Natural killer cell (primary cell): Measurements from ENCODE around the gene CDH23. TPM values are rescaled to one million over a fixed set of nuclear protein-coding genes. Genes with fewer than 3 reads are reported as not detected.

Experiments used
- ATAC-seq, 3 donors: fragments of 150-1000 bp in 2 of 3; fragments of 200-7000 bp in 1 of 3; cut with Tn5 transposase; 1 replicate in 1 of 3; 2 replicates in 2 of 3; pipeline ENCODE4 v1.10.0; 2021; ENCODE audit warnings: mild to moderate bottlenecking in 2 of 3, moderate library complexity in 2 of 3
- DNase-seq, 2 donors: peaks; one replicate each; pipeline versions ENCODE4 v3.0.0 to v3.0.0-alpha.2; 2013 to 2021; ENCODE audit warnings: mixed read lengths in 1 of 2
- H3K27ac ChIP-seq: one replicate; pipeline ENCODE4 v1.5.1; 2013; ENCODE audit warnings: mild to moderate bottlenecking, low read length
- H3K27me3 ChIP-seq: one replicate; pipeline ENCODE4 v1.6.1; 2013; ENCODE audit warnings: low read length; ENCODE audit not compliant: control insufficient read depth, insufficient read depth
- H3K36me3 ChIP-seq: one replicate; pipeline ENCODE4 v1.6.1; 2013; ENCODE audit warnings: low read length; ENCODE audit not compliant: control insufficient read depth, insufficient read depth
- H3K4me1 ChIP-seq: one replicate; pipeline ENCODE4 v1.6.1; 2013; ENCODE audit warnings: low read length; ENCODE audit not compliant: control insufficient read depth, insufficient read depth
- H3K4me3 ChIP-seq: one replicate; pipeline ENCODE4 v1.5.1; 2013; ENCODE audit warnings: low read length
- H3K9me3 ChIP-seq: one replicate; pipeline ENCODE4 v1.6.1; 2013; ENCODE audit warnings: low read length; ENCODE audit not compliant: control insufficient read depth, insufficient read depth
- H3K27ac Mint-ChIP-seq, 2 donors: one replicate each; pipeline ENCODE4 v1.8.0; 2022; ENCODE audit warnings: mild to moderate bottlenecking in 2 of 2, mixed read lengths in 2 of 2, moderate library complexity in 1 of 2
- H3K27me3 Mint-ChIP-seq, 2 donors: one replicate each; pipeline ENCODE4 v1.8.0; 2022; ENCODE audit warnings: low read depth in 2 of 2, mixed read lengths in 2 of 2
- H3K36me3 Mint-ChIP-seq: one replicate; pipeline ENCODE4 v1.8.0; 2022; ENCODE audit warnings: mixed read lengths
- H3K4me1 Mint-ChIP-seq, 2 donors: one replicate each; pipeline ENCODE4 v1.8.0; 2022; ENCODE audit warnings: mixed read lengths in 2 of 2
- H3K4me3 Mint-ChIP-seq: one replicate; pipeline ENCODE4 v1.8.0; 2022; ENCODE audit warnings: mild to moderate bottlenecking, moderate library complexity, mixed read lengths
- H3K9me3 Mint-ChIP-seq, 2 donors: one replicate each; pipeline ENCODE4 v1.8.0; 2022; ENCODE audit warnings: mixed read lengths in 2 of 2
- CTCF ChIP-seq: fragments of 200-600 bp; IDR thresholded peaks from one replicate; pipeline ENCODE4 v1.8.0; 2022; ENCODE audit warnings: antibody characterized with exemption
- WGBS: methylation state at CpG from one replicate; pipeline ENCODE4 v1.1.7; 2013; ENCODE audit warnings: missing lambda C conversion rate; ENCODE audit not compliant: insufficient coverage; 5-methylcytosine and 5-hydroxymethylcytosine counted together
- intact Hi-C: fragments of 100-400 bp; cut with micrococcal nuclease; formaldehyde crosslinking; loops from one replicate; pipeline ENCODE4 v1.14.2; 2022
- total RNA-seq, 4 donors: library from RNA; stranded (reverse); fragments of 120-200 nt in 1 of 4; gene quantifications; one replicate each; pipeline versions ENCODE4 v1.2.3 to v1.2.4, GENCODE V29; 2013 to 2022

The CDH23 gene
- total RNA-seq, 3 donors from 2014 or later (not counting 1 experiment from before 2014, with no cell fraction given), result 1.2 to 6.0 (median 4.3) TPM

GRCh38 chr10:71731791-71732190 lies 335.1 kb downstream of the CDH23 start:
- Histone ChIP-seq H3K36me3 (no peaks in the 10 kb centered on the region), H3K4me1 (peaks cover 90% of the 10 kb centered on the region), H3K27ac (no peak overlapping the region), H3K4me3 (no peak overlapping the region), H3K27me3 (no peaks in the 10 kb centered on the region), H3K9me3 (no peaks in the 10 kb centered on the region)
- H3K27me3 Mint-ChIP-seq, result no peaks in the 10 kb centered on the region
- no peak for TF ChIP-seq CTCF
- peak overlapping the region; percentile 47 to 48 for H3K27ac Mint-ChIP-seq
- no peak overlapping the region for H3K4me3 Mint-ChIP-seq
- H3K9me3 Mint-ChIP-seq, result no peaks in the 10 kb centered on the region
- DNase-seq (peak in 1 of 2 donors; percentile 57), ATAC-seq (peak in 1 of 3 donors; percentile 18)
- intact Hi-C loops, result no loop called here
- H3K36me3 Mint-ChIP-seq, result no peaks in the 10 kb centered on the region
- 63% methylated on average over 12 of the region's 12 CpGs for WGBS
- peaks cover 70 to 86% of the 10 kb centered on the region in 2 donors for H3K4me1 Mint-ChIP-seq

GRCh38 chr10:71734797-71735196 lies 338.1 kb downstream of the CDH23 start:
- Mint-ChIP-seq H3K9me3 (no peaks in the 10 kb centered on the region), H3K4me3 (no peak overlapping the region), H3K27me3 (no peaks in the 10 kb centered on the region), H3K27ac (peak overlapping the region; percentile 88 to 93), H3K36me3 (no peaks in the 10 kb centered on the region), H3K4me1 (peaks cover 66 to 83% of the 10 kb centered on the region in 2 donors)
- intact Hi-C loops, result no loop called here
- Histone ChIP-seq H3K4me1 (peaks cover 91% of the 10 kb centered on the region), H3K4me3 (no peak overlapping the region), H3K27me3 (no peaks in the 10 kb centered on the region), H3K9me3 (no peaks in the 10 kb centered on the region), H3K27ac (peak overlapping the region; percentile 91), H3K36me3 (no peaks in the 10 kb centered on the region)
- ATAC-seq (no peak), DNase-seq (no peak)
- WGBS, result 88% methylated on average over 5 of the region's 5 CpGs
- no peak for TF ChIP-seq CTCF

- H3K27ac Mint-ChIP-seq, result peak overlapping the region; percentile 88 to 93
- Histone ChIP-seq H3K4me3 (no peak overlapping the region), H3K27ac (peak overlapping the region; percentile 91), H3K27me3 (no peaks in the 10 kb centered on the region), H3K4me1 (peaks cover 92% of the 10 kb centered on the region), H3K36me3 (no peaks in the 10 kb centered on the region), H3K9me3 (no peaks in the 10 kb centered on the region)
- H3K4me3 Mint-ChIP-seq, result peak overlapping the region; percentile 58
- no peaks in the 10 kb centered on the region for H3K36me3 Mint-ChIP-seq
- H3K9me3 Mint-ChIP-seq, result no peaks in the 10 kb centered on the region
- no peak for TF ChIP-seq CTCF
- DNase-seq (peak in 1 of 2 donors; percentile 75), ATAC-seq (peak; percentile 83 to 89 (median 85))
- intact Hi-C loops, result no loop called here
- H3K27me3 Mint-ChIP-seq, result no peaks in the 10 kb centered on the region
- H3K4me1 Mint-ChIP-seq, result peaks cover 77 to 84% of the 10 kb centered on the region in 2 donors
- WGBS, result 41% methylated on average over 11 of the region's 16 CpGs
Measured at GRCh38 chr10:71735709-71736569, 339.2 kb downstream of the CDH23 start.
